HL-60 (cell line): ENCODE measurements around the gene TMED9.

Source experiments
- DNase-seq, 2 experiments: peaks; one replicate each; pipeline ENCODE4 v3.0.0-alpha.2; 2010 to 2020; ENCODE audit warnings: low read depth in 1 of 2, low spot score in 1 of 2
- H3K27ac ChIP-seq: fragments of 250-450 bp; sonication (Bioruptor Pico); replicated peaks from 2 replicates; pipeline ENCODE4 v1.5.1; 2020; ENCODE audit warnings: mild to moderate bottlenecking, moderate library complexity
- H3K27me3 ChIP-seq: fragments of 250-450 bp; sonication (Bioruptor Pico); 2 replicates; pipeline ENCODE4 v1.5.1; 2021; ENCODE audit warnings: mild to moderate bottlenecking, moderate library complexity; ENCODE audit not compliant: insufficient read depth, poor library complexity, severe bottlenecking
- H3K4me3 ChIP-seq: replicated peaks from 2 replicates; pipeline ENCODE4 v1.5.1; 2011; ENCODE audit warnings: mild to moderate bottlenecking, control low read depth, low read length; ENCODE audit not compliant: insufficient read depth
- GABPA ChIP-seq: IDR thresholded peaks from 2 replicates; pipeline ENCODE4 v1.6.1; 2012; ENCODE audit warnings: low read depth
- POLR2AphosphoS5 ChIP-seq: IDR thresholded peaks from 2 replicates; pipeline ENCODE4 v1.6.1; 2012; ENCODE audit warnings: low read depth
- SPI1 ChIP-seq: IDR thresholded peaks from 2 replicates; pipeline ENCODE4 v1.6.1; 2012; ENCODE audit warnings: low read depth, mild to moderate bottlenecking, borderline replicate concordance
- TF ChIP-seq, protein P1 (sequence below): IDR thresholded peaks from 2 replicates; pipeline ENCODE4 v1.6.1; 2012; ENCODE audit warnings: low read depth; ENCODE audit not compliant: insufficient replicate concordance
- TF ChIP-seq, protein P2 (sequence below): IDR thresholded peaks from one replicate; pipeline ENCODE4 v1.5.1; 2011; ENCODE audit warnings: low read length, control low read depth, inconsistent platforms; ENCODE audit not compliant: insufficient read depth

The TMED9 gene

DNA sequence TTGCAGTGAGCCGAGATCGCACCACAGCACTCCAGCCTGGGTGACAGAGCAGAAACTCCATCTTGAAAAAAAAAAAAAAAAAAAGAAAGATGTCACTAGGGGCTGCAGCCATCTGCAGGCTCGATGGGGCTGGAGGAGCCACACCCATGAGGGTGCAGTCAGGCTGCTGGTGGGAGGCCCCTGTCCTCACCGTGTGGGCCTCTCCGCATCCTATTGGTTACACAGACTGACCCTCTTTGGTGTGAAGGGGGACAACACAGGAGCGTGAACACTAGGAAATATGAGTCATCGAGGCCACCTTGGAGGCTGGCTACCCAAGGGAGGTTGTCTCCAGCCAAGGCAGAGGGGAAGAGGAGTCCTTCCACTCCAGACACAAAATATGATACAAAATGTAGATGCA is 23.7 kb upstream of the TMED9 start:
- no peak overlapping the region for H3K4me3 ChIP-seq
- no peak for TF ChIP-seq POLR2AphosphoS5
- TF ChIP-seq GABPA: no peak
- TF ChIP-seq, protein P1, sequence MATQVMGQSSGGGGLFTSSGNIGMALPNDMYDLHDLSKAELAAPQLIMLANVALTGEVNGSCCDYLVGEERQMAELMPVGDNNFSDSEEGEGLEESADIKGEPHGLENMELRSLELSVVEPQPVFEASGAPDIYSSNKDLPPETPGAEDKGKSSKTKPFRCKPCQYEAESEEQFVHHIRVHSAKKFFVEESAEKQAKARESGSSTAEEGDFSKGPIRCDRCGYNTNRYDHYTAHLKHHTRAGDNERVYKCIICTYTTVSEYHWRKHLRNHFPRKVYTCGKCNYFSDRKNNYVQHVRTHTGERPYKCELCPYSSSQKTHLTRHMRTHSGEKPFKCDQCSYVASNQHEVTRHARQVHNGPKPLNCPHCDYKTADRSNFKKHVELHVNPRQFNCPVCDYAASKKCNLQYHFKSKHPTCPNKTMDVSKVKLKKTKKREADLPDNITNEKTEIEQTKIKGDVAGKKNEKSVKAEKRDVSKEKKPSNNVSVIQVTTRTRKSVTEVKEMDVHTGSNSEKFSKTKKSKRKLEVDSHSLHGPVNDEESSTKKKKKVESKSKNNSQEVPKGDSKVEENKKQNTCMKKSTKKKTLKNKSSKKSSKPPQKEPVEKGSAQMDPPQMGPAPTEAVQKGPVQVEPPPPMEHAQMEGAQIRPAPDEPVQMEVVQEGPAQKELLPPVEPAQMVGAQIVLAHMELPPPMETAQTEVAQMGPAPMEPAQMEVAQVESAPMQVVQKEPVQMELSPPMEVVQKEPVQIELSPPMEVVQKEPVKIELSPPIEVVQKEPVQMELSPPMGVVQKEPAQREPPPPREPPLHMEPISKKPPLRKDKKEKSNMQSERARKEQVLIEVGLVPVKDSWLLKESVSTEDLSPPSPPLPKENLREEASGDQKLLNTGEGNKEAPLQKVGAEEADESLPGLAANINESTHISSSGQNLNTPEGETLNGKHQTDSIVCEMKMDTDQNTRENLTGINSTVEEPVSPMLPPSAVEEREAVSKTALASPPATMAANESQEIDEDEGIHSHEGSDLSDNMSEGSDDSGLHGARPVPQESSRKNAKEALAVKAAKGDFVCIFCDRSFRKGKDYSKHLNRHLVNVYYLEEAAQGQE: no peak
- no peak for TF ChIP-seq SPI1
- TF ChIP-seq, protein P2, sequence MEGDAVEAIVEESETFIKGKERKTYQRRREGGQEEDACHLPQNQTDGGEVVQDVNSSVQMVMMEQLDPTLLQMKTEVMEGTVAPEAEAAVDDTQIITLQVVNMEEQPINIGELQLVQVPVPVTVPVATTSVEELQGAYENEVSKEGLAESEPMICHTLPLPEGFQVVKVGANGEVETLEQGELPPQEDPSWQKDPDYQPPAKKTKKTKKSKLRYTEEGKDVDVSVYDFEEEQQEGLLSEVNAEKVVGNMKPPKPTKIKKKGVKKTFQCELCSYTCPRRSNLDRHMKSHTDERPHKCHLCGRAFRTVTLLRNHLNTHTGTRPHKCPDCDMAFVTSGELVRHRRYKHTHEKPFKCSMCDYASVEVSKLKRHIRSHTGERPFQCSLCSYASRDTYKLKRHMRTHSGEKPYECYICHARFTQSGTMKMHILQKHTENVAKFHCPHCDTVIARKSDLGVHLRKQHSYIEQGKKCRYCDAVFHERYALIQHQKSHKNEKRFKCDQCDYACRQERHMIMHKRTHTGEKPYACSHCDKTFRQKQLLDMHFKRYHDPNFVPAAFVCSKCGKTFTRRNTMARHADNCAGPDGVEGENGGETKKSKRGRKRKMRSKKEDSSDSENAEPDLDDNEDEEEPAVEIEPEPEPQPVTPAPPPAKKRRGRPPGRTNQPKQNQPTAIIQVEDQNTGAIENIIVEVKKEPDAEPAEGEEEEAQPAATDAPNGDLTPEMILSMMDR: no peak
- no peak overlapping the region for H3K27ac ChIP-seq
- no peaks in the 10 kb centered on the region for H3K27me3 ChIP-seq
- DNase-seq: no peak

DNA sequence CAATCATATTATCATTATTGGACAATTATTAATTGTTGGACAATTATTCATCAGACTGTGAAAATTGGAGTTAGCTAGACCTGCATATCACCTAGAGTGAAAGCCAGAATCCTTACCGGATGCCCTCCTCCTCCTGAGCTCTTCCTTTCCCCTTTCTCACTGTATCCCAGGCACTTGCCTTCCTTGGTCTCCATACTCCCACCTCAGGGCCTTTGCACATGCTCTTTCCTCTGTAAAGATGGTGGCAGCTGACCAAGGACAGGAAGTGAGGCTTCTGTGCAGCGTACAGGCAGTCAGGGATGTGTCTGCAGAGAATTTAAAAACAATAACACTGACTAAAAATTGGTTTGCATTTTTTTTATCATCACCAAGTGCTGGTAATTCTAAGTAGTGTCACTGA is 22.1 kb upstream of the TMED9 start:
- Histone ChIP-seq H3K27me3 (no peaks in the 10 kb centered on the region), H3K4me3 (no peak overlapping the region), H3K27ac (no peak overlapping the region)
- TF ChIP-seq, protein P1: no peak
- TF ChIP-seq POLR2AphosphoS5: no peak
- no peak for TF ChIP-seq GABPA
- TF ChIP-seq, protein P2: no peak
- no peak for TF ChIP-seq SPI1
- no peak for DNase-seq

DNA sequence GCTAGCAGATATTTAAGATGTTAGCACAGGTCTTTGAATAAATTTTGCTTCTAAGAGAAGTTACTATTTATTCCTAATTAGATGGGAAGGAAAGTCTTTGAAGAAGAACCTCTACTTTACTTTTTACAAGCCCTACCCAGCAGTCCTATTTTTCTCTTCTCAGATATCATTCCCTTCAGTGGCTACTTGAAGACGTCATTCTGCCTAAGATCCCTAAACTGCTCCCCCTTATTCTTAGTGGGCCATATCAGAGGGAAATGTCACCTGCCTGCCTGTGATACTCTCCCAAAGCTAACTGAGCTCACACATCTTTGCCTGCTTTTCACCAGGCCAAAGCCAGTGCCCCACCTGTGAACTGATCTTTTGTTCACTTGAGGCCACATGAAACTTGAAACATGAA is 16.5 kb upstream of the TMED9 start:
- H3K27ac ChIP-seq: no peak overlapping the region
- H3K27me3 ChIP-seq: peaks cover 2% of the 10 kb centered on the region
- no peak for TF ChIP-seq SPI1
- TF ChIP-seq POLR2AphosphoS5: no peak
- no peak overlapping the region for H3K4me3 ChIP-seq
- no peak for DNase-seq

DNA sequence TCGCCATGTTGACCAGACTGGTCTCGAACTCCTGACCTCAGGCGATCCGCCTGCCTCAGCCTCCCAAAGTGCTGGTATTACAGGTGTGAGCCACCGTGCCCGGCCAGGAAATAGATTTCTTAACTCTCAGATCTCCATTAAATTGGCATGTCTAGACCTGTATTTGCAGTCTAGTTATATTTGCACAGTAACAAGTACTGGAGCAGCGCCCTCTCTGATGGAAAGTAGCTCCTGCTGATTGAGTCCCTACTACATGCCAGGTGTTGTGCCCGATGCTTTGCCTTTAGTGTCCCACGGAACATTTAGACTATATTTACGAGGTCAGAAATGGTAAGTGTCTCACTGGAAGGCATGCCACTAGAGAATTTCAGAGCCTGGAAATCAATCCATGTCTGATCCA is 15.8 kb upstream of the TMED9 start:
- TF ChIP-seq, protein P1: no peak
- TF ChIP-seq POLR2AphosphoS5 (no peak), SPI1 (no peak), GABPA (no peak)
- TF ChIP-seq, protein P2: no peak
- Histone ChIP-seq H3K27ac (no peak overlapping the region), H3K4me3 (no peak overlapping the region), H3K27me3 (peaks cover 2% of the 10 kb centered on the region)
- no peak for DNase-seq
